IMR-90 (cell line): ENCODE measurements around the gene GPR32. TPM values are rescaled to one million over a fixed set of nuclear protein-coding genes. Genes with fewer than 3 reads are reported as not detected.

Experiments used
- ATAC-seq: fragments of 200-7000 bp; cut with Tn5 transposase; 2 replicates; pipeline ENCODE4 v1.9.1; 2020; ENCODE audit warnings: low read depth, mild to moderate bottlenecking, moderate library complexity
- BruUV-seq: library from RNA; stranded (reverse); fragments of 400-500 nt; replicated peaks from 2 replicates; lab custom pipeline; 2021; lab: Mats Ljungman, UMichigan
- CTCF ChIA-PET: fragments of 300-600 bp; formaldehyde crosslinking; extraction: SDS; loops from one replicate; lab custom pipeline; 2021; ENCODE audit warnings: antibody characterized with exemption; lab: Yijun Ruan, JAX
- POLR2A ChIA-PET: fragments of 300-600 bp; sonication (Branson Sonifier 250); formaldehyde crosslinking; loops from one replicate; lab custom pipeline; 2022; ENCODE audit warnings: antibody characterized with exemption; ENCODE audit not compliant: unreplicated experiment; lab: Charles Lee
- DNase-seq: peaks from one replicate; pipeline ENCODE4 v3.0.0; 2013
- H2AFZ ChIP-seq: replicated peaks from 2 replicates; pipeline ENCODE3; 2013; ENCODE audit warnings: low read length, mild to moderate bottlenecking; ENCODE audit not compliant: poor library complexity
- H2AK5ac ChIP-seq: 2 replicates; pipeline ENCODE4 v1.6.1; 2013; ENCODE audit warnings: low read depth, low read length, inconsistent platforms
- H2AK9ac ChIP-seq: replicated peaks from 2 replicates; pipeline ENCODE3; 2013; ENCODE audit warnings: mild to moderate bottlenecking, low read depth, low read length, moderate library complexity; ENCODE audit not compliant: poor library complexity
- H2BK120ac ChIP-seq: 2 replicates; pipeline ENCODE4 v1.6.1; 2013; ENCODE audit warnings: low read depth, low read length, inconsistent platforms
- H2BK15ac ChIP-seq: 3 replicates; pipeline ENCODE4 v1.6.1; 2013; ENCODE audit warnings: low read depth, low read length, inconsistent platforms
- H2BK20ac ChIP-seq: 2 replicates; pipeline ENCODE4 v1.6.1; 2013; ENCODE audit warnings: low read depth, mild to moderate bottlenecking, inconsistent platforms, low read length, moderate library complexity
- H2BK5ac ChIP-seq: 2 replicates; pipeline ENCODE4 v1.6.1; 2013; ENCODE audit warnings: mild to moderate bottlenecking, low read depth, low read length, inconsistent platforms; ENCODE audit not compliant: poor library complexity, severe bottlenecking
- H3K14ac ChIP-seq: replicated peaks from 2 replicates; pipeline ENCODE4 v1.6.1; 2013; ENCODE audit warnings: low read depth, low read length, inconsistent platforms
- H3K18ac ChIP-seq: 2 replicates; pipeline ENCODE4 v1.6.1; 2013; ENCODE audit warnings: low read depth, low read length, control low read depth
- H3K23ac ChIP-seq: 2 replicates; pipeline ENCODE4 v1.6.1; 2013; ENCODE audit warnings: low read depth, low read length, inconsistent platforms
- H3K27ac ChIP-seq: 2 replicates; pipeline ENCODE4 v1.5.1; 2013; ENCODE audit warnings: mild to moderate bottlenecking, control low read depth, low read length; ENCODE audit not compliant: insufficient read depth
- H3K27me3 ChIP-seq: 2 replicates; pipeline ENCODE4 v1.6.1; 2013; ENCODE audit warnings: low read length; ENCODE audit not compliant: control insufficient read depth, insufficient read depth
- H3K36me3 ChIP-seq: 2 replicates; pipeline ENCODE4 v1.6.1; 2013; ENCODE audit warnings: low read length, mixed read lengths; ENCODE audit not compliant: control insufficient read depth, insufficient read depth
- H3K4ac ChIP-seq: 2 replicates; pipeline ENCODE4 v1.6.1; 2013; ENCODE audit warnings: low read depth, low read length, inconsistent platforms
- H3K4me1 ChIP-seq: 2 replicates; pipeline ENCODE4 v1.6.1; 2013; ENCODE audit warnings: low read length, mixed read lengths; ENCODE audit not compliant: control insufficient read depth, insufficient read depth
- H3K4me2 ChIP-seq: 2 replicates; pipeline ENCODE4 v1.6.1; 2013; ENCODE audit warnings: low read depth, mild to moderate bottlenecking, control low read depth, low read length, moderate library complexity
- H3K4me3 ChIP-seq: 2 replicates; pipeline ENCODE4 v1.5.1; 2013; ENCODE audit warnings: low read depth, mild to moderate bottlenecking, control low read depth, low read length, moderate library complexity; ENCODE audit not compliant: insufficient read depth
- H3K56ac ChIP-seq: 2 replicates; pipeline ENCODE4 v1.6.1; 2013; ENCODE audit warnings: low read length, inconsistent platforms; ENCODE audit not compliant: insufficient read depth; ENCODE audit errors: extremely low read depth
- H3K79me1 ChIP-seq, 2 experiments: 2 replicates each; pipeline ENCODE4 v1.6.1; 2013; ENCODE audit warnings: low read length in 2 of 2, inconsistent platforms in 1 of 2, low read depth in 1 of 2
- H3K9ac ChIP-seq: 2 replicates; pipeline ENCODE4 v1.6.1; 2013; ENCODE audit warnings: low read depth, low read length, control low read depth
- H3K9me1 ChIP-seq: 2 replicates; pipeline ENCODE4 v1.6.1; 2013; ENCODE audit warnings: low read length, inconsistent platforms; ENCODE audit not compliant: insufficient read depth
- H3K9me3 ChIP-seq: 2 replicates; pipeline ENCODE4 v1.6.1; 2013; ENCODE audit warnings: low read length; ENCODE audit not compliant: control insufficient read depth, insufficient read depth
- H4K20me1 ChIP-seq: 2 replicates; pipeline ENCODE4 v1.6.1; 2013; ENCODE audit warnings: low read length, inconsistent platforms; ENCODE audit not compliant: insufficient read depth
- H4K5ac ChIP-seq: 2 replicates; pipeline ENCODE4 v1.6.1; 2013; ENCODE audit warnings: mild to moderate bottlenecking, low read depth, low read length, control low read depth
- H4K8ac ChIP-seq, 2 experiments: 2 replicates each; pipeline ENCODE4 v1.6.1; 2013; ENCODE audit warnings: low read depth in 2 of 2, low read length in 2 of 2, control low read depth in 1 of 2, inconsistent platforms in 1 of 2
- H4K91ac ChIP-seq: 2 replicates; pipeline ENCODE4 v1.6.1; 2013; ENCODE audit warnings: low read depth, low read length, inconsistent platforms; ENCODE audit not compliant: insufficient read depth
- BHLHE40 ChIP-seq: fragments of 150-350 bp; IDR thresholded peaks from 2 replicates; pipeline ENCODE4 v1.6.1; 2016; ENCODE audit warnings: mild to moderate bottlenecking, low read depth, low read length
- CEBPB ChIP-seq: IDR thresholded peaks from 2 replicates; pipeline ENCODE4 v1.6.1; 2012; ENCODE audit warnings: low read depth, low read length, improper control_type of control experiment
- ELK1 ChIP-seq: fragments of 150-350 bp; IDR thresholded peaks from 2 replicates; pipeline ENCODE4 v1.6.1; 2016; ENCODE audit warnings: low read depth, mild to moderate bottlenecking, low read length, moderate library complexity, borderline replicate concordance
- MAZ ChIP-seq: IDR thresholded peaks from 2 replicates; pipeline ENCODE4 v1.6.1; 2012; ENCODE audit warnings: low read depth, mild to moderate bottlenecking, low read length, improper control_type of control experiment, moderate library complexity, borderline replicate concordance
- MXI1 ChIP-seq: IDR thresholded peaks from 2 replicates; pipeline ENCODE4 v1.6.1; 2012; ENCODE audit warnings: low read depth, mild to moderate bottlenecking, low read length, moderate library complexity, borderline replicate concordance
- NFE2L2 ChIP-seq: fragments of 150-350 bp; IDR thresholded peaks from 2 replicates; pipeline ENCODE4 v1.6.1; 2016; ENCODE audit warnings: low read depth, mild to moderate bottlenecking, low read length
- USF2 ChIP-seq: fragments of 150-350 bp; IDR thresholded peaks from 2 replicates; pipeline ENCODE4 v1.6.1; 2017; ENCODE audit warnings: mild to moderate bottlenecking, antibody characterized with exemption, low read length, low read depth
- WGBS, 2 experiments: methylation state at CpG; one replicate each; pipeline versions ENCODE4 v1.1.5 to v1.1.7; 2013; ENCODE audit warnings: missing lambda C conversion rate in 2 of 2; ENCODE audit not compliant: insufficient read length in 1 of 2; ENCODE audit errors: extremely low coverage in 2 of 2; 5-methylcytosine and 5-hydroxymethylcytosine counted together
- dilution Hi-C: fragments of 300-500 bp; cut with HindIII; formaldehyde crosslinking; loops from one replicate; pipeline ENCODE4 v1.14.3; 2018; ENCODE audit warnings: low sequenced_read_pairs; ENCODE audit not compliant: unreplicated experiment
- in situ Hi-C: fragments of 300-500 bp; cut with MboI; formaldehyde crosslinking; loops from 3 replicates; pipeline ENCODE4 v1.14.3; 2019; ENCODE audit warnings: low sequenced_read_pairs, inconsistent platforms, mixed read lengths
- intact Hi-C: fragments of 100-400 bp; cut with micrococcal nuclease; formaldehyde crosslinking; loops from 2 replicates; pipeline ENCODE4 v1.10.0; 2022
- polyA plus RNA-seq, 3 experiments: library from polyadenylated mRNA; depleted of rRNA; stranded (reverse); fragments of >200 nt; gene quantifications; 2 replicates each; pipeline ENCODE4 v1.2.3, GENCODE V29; 2012; ENCODE audit warnings: low replicate concordance in 1 of 3
- total RNA-seq: library from RNA; depleted of rRNA; stranded (reverse); fragments of >200 nt; gene quantifications from 2 replicates; pipeline ENCODE4 v1.2.3, GENCODE V29; 2012

The GPR32 gene
- total and polyA plus RNA-seq, 2 of the 4 experiments (the other 2 are of a cell fraction) = not detected

DNA sequence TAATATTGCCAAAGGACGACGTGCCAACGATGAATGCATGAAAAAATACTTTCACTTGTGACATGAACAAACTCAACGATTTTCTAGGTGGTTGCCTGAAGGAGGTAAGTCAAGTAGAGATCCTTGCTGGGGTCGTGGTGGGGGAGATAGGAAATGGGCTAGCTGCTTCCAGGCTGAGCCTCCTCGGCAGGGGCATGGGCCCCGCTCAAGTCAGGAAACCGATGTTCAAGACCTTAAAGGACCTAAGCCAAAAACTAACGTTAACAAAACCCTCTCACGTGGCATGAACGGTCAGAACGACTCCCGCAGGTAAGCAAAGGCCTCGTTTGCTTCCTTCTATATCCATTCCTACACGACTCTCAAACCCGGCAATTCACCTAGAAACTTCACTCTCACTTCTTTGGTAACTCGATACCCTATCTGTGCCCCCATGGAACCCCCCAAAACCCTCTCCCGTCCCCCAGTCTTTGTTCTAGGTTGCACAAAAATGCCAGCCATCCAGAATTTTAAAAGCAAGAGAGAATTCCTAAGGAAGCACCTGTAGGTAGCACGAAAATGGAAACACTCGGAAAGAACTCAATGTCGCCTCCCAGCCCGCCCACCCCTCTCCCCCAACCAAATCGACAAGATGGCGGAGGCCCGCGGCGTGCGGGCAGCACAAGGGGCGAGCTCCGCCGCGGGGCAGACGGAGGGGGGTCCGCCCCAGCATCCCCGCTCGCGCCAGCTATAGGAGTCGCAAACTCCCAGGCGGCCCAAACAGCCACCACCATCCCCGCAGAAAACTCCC is 33.6 kb downstream of the GPR32 start:
- Histone ChIP-seq H3K9me3 (no peaks in the 10 kb centered on the region), H3K9ac (peak overlapping the region; percentile 60), H3K9me1 (peaks cover 6% of the 10 kb centered on the region; the same call in 1 of the 2 replicates), H3K4ac (peak overlapping the region; percentile 86), H2AK9ac (peak overlapping the region; percentile 98), H3K18ac (no peak overlapping the region), H4K5ac (no peak overlapping the region; the same call in 1 of the 2 replicates), H3K56ac (peak overlapping the region; percentile 100), H3K27ac (peak overlapping the region; percentile 38), H2BK15ac (no peak overlapping the region), H2BK5ac (peak overlapping the region; percentile 14), H3K4me3 (peak overlapping the region; percentile 61), H2BK120ac (no peak overlapping the region), H2BK20ac (no peak overlapping the region), H3K36me3 (peaks cover 18% of the 10 kb centered on the region), H4K91ac (peak overlapping the region; percentile 47; the same call in 1 of the 2 replicates), H3K79me1 (peaks cover 4 to 22% of the 10 kb centered on the region in 2 experiments; a peak in 2 of 4 replicates), H3K23ac (peak overlapping the region; percentile 86), H3K14ac (peak overlapping the region; percentile 94), H4K8ac (peak overlapping the region; percentile 81 to 88; a peak in 3 of 4 replicates), H2AFZ (peak overlapping the region; percentile 95), H2AK5ac (peak overlapping the region; percentile 63), H3K27me3 (no peaks in the 10 kb centered on the region), H4K20me1 (peaks cover 35% of the 10 kb centered on the region), H3K4me2 (peak overlapping the region; percentile 98), H3K4me1 (peaks cover 3% of the 10 kb centered on the region; the same call in 1 of the 2 replicates)
- DNase-seq (no peak), ATAC-seq (peak; percentile 15)
- 0% methylated on average over 21 of the region's 40 CpGs; no CpG with 5 or more reads in 1 of the 2 experiments for WGBS, 2 experiments
- intact Hi-C loops (loop anchor here (1.0 to 10.0 kb wide), 4 partner anchors 121 to 427 kb away; partner anchors contain the start of genes CTU1, JOSD2 and NR1H2), in situ Hi-C loops (no loop called here), dilution Hi-C loops (no loop called here)
- POLR2A ChIA-PET = no interaction called here
- TF ChIP-seq ELK1 (no peak), BHLHE40 (no peak), USF2 (no peak), CEBPB (no peak), MAZ (no peak), MXI1 (no peak), NFE2L2 (no peak)
- BruUV-seq = TSS peak; percentile 68
- CTCF ChIA-PET = no interaction called here
